Measurements from ENCODE around the gene ATP2C2.

ATP2C2 gene

GRCh38 chr16:84482951-84483881 is 114.9 kb downstream of the ATP2C2 start:
- FAIRE-seq (no peak), DNase-seq (ENCODE audit: insufficient read length, low spot score) (no peak)
- no peak for TF ChIP-seq CTCF (IDR thresholded peaks at IDR 0.05; ENCODE audit: insufficient read depth, missing control alignments)

GRCh38 chr16:84483882-84484565 is 115.7 kb downstream of the ATP2C2 start:
- FAIRE-seq: no peak
- no peak for TF ChIP-seq CTCF (IDR thresholded peaks at IDR 0.05; ENCODE audit: insufficient read depth, missing control alignments)
- DNase-seq (ENCODE audit: insufficient read length, low spot score): no peak

GRCh38 chr16:84484579-84485254 is 116.4 kb downstream of the ATP2C2 start:
- DNase-seq (ENCODE audit: insufficient read length, low spot score) (peak; percentile 40), FAIRE-seq (no peak)
- peak; percentile 92 for TF ChIP-seq CTCF (IDR thresholded peaks at IDR 0.05; ENCODE audit: insufficient read depth, missing control alignments)

GRCh38 chr16:84485255-84486010 is 117.1 kb downstream of the ATP2C2 start:
- TF ChIP-seq CTCF (IDR thresholded peaks at IDR 0.05; ENCODE audit: insufficient read depth, missing control alignments): no peak
- DNase-seq (ENCODE audit: insufficient read length, low spot score) (no peak), FAIRE-seq (no peak)

GRCh38 chr16:84486126-84486525 is 117.8 kb downstream of the ATP2C2 start:
- no peak for DNase-seq (ENCODE audit: insufficient read length, low spot score)
- no peak for FAIRE-seq
- no peak for TF ChIP-seq CTCF (IDR thresholded peaks at IDR 0.05; ENCODE audit: insufficient read depth, missing control alignments)

- DNase-seq (ENCODE audit: insufficient read length, low spot score) (no peak), FAIRE-seq (no peak)
- no peak for TF ChIP-seq CTCF (IDR thresholded peaks at IDR 0.05; ENCODE audit: insufficient read depth, missing control alignments)
These were observed 118.4 kb downstream of the ATP2C2 start for GRCh38 chr16:84486551-84487235.

All from D721Med (cell line).